ENCODE data around the gene JAM3. TPM values are rescaled to one million over a fixed set of nuclear protein-coding genes. Genes with fewer than 3 reads are reported as not detected.

Gene JAM3
- total and polyA plus RNA-seq, 2 of the 13 experiments (the other 11 are each of a cell fraction or from before 2014, with no cell fraction given), result 0.98 to 2.8 TPM

GRCh38 chr11:134066943-134067885, 1.7 kb upstream of the JAM3 start:
- CTCF ChIA-PET (ENCODE audit: low intra/inter-chr PET ratio, low total read pairs), result no interaction called here
- no peaks in the 10 kb centered on the region for H3K4me1 ChIP-seq (ENCODE audit: insufficient read depth, low read length)
- no peak overlapping the region for H3K27ac ChIP-seq (ENCODE audit: extremely low read length, insufficient read depth, low read length)
- 22% methylated on average over 12 of the region's 12 CpGs for WGBS (ENCODE audit: low lambda C conversion rate)
- in situ Hi-C loops (cut with HindIII; ENCODE audit: extremely low pct_ligation_motif_present, low pct_unique_long_range_greater_than_20kb), result no loop called here
- no peaks in the 10 kb centered on the region for H3K79me2 ChIP-seq (ENCODE audit: insufficient read depth, low read length)
- DNase-seq (ENCODE audit: low spot score) (no peak), ATAC-seq (no peak), FAIRE-seq (no peak)
- no peaks in the 10 kb centered on the region for H3K36me3 ChIP-seq (replicated peaks in 1 of 2; ENCODE audit: control insufficient read depth in 1 of 2, insufficient read depth in 2 of 2, low read length in 2 of 2)
- no peak overlapping the region for H3K4me2 ChIP-seq (ENCODE audit: low read depth, low read length)
- intact Hi-C loops (cut with micrococcal nuclease; ENCODE audit: unreplicated experiment), result no loop called here
- no peak overlapping the region for H3K4me3 ChIP-seq (replicated peaks in 1 of 3; ENCODE audit: insufficient read depth in 1 of 3, low read depth in 2 of 3, low read length in 3 of 3)
- POLR2A ChIA-PET, result no interaction called here
- peaks cover 0 to 40% of the 10 kb centered on the region in 2 experiments; a peak in 3 of 5 replicates for H3K27me3 ChIP-seq (ENCODE audit: control insufficient read depth in 1 of 2, insufficient read depth in 2 of 2, low read length in 2 of 2)
- TF ChIP-seq ZBTB8A (CRISPR knock-in tag; IDR thresholded peaks at IDR 0.05; ENCODE audit: borderline replicate concordance, low read depth), result no peak
- TF ChIP-seq PITX1 (CRISPR knock-in tag; IDR thresholded peaks at IDR 0.05), result no peak
- TF ChIP-seq SCMH1 (CRISPR knock-in tag; IDR thresholded peaks at IDR 0.05; ENCODE audit: borderline replicate concordance), result no peak
- no peak for TF ChIP-seq THYN1 (CRISPR knock-in tag; IDR thresholded peaks at IDR 0.05; ENCODE audit: borderline replicate concordance, low read depth)
- no peak for TF ChIP-seq NFIB (CRISPR knock-in tag; IDR thresholded peaks at IDR 0.05; ENCODE audit: borderline replicate concordance)
- no peak for TF ChIP-seq PRPF4 (IDR thresholded peaks at IDR 0.05; ENCODE audit: low read depth, low read length, poor library complexity, severe bottlenecking)
- TF ChIP-seq PRDM4 (CRISPR knock-in tag; IDR thresholded peaks at IDR 0.05; ENCODE audit: borderline replicate concordance), result no peak
- no peak for TF ChIP-seq MYNN (CRISPR knock-in tag; IDR thresholded peaks at IDR 0.05; ENCODE audit: low read depth)
- no peak for TF ChIP-seq ZNF652 (CRISPR knock-in tag; IDR thresholded peaks at IDR 0.05; ENCODE audit: borderline replicate concordance, low read depth)
- TF ChIP-seq NFATC3 (CRISPR knock-in tag; IDR thresholded peaks at IDR 0.05), result no peak
- TF ChIP-seq TCF12 (IDR thresholded peaks at IDR 0.05), result no peak
- no peak for TF ChIP-seq TCF12 (CRISPR knock-in tag; IDR thresholded peaks at IDR 0.05)
- no peak for TF ChIP-seq ETS1 (CRISPR knock-in tag; IDR thresholded peaks at IDR 0.05)
- no peak for TF ChIP-seq ZNF616 (CRISPR knock-in tag; IDR thresholded peaks at IDR 0.05; ENCODE audit: low read depth)
- TF ChIP-seq KDM6A (CRISPR knock-in tag; IDR thresholded peaks at IDR 0.05; ENCODE audit: low read depth), result no peak
- H3K9me3 ChIP-seq (ENCODE audit: low read length), result no peaks in the 10 kb centered on the region
- H2AFZ ChIP-seq (ENCODE audit: low read length), result no peak overlapping the region
- H4K20me1 ChIP-seq (ENCODE audit: insufficient read depth, low read length), result 0 out of 2 replicates have a peak, but pooled peaks cover 5% of the 10 kb centered on the region
- no peak overlapping the region for H3K9ac ChIP-seq (ENCODE audit: insufficient read depth, low read depth, low read length)
- no TSS peak for BruUV-seq (replicated peaks)
